ENCODE measurements around the gene ZBTB8A.
"Not testable (repeated sequence)": the region's sequence is repeated elsewhere in the genome, so short reads cannot be mapped to it uniquely, and the experiment has no call there.

ZBTB8A gene

GRCh38 chr1:32536764-32537163, 2.5 kb upstream of the ZBTB8A start:
- no peak for DNase-seq (ENCODE audit: low read depth, low spot score)

GRCh38 chr1:32539584-32540571, 651 bp downstream of the ZBTB8A start:
- no peak for DNase-seq (ENCODE audit: low read depth, low spot score)

GRCh38 chr1:32540605-32541004, 1.4 kb downstream of the ZBTB8A start:
- no peak for DNase-seq (ENCODE audit: low read depth, low spot score)

- DNase-seq (ENCODE audit: low read depth, low spot score): no peak
Measured at GRCh38 chr1:32541064-32541566, 1.9 kb downstream of the ZBTB8A start.

GRCh38 chr1:32546611-32547010, 7.4 kb downstream of the ZBTB8A start:
- DNase-seq (ENCODE audit: low read depth, low spot score): no peak

GRCh38 chr1:32549616-32550015, 10.4 kb downstream of the ZBTB8A start:
- DNase-seq (ENCODE audit: low read depth, low spot score): no peak

- DNase-seq (ENCODE audit: low read depth, low spot score): no peak
Measured at GRCh38 chr1:32554288-32554687, 15.1 kb downstream of the ZBTB8A start.

GRCh38 chr1:32557035-32557434, 17.8 kb downstream of the ZBTB8A start:
- not testable (repeated sequence) for DNase-seq (ENCODE audit: low read depth, low spot score)

- no peak for DNase-seq (ENCODE audit: low read depth, low spot score)
Measured at GRCh38 chr1:32557812-32558211, 18.6 kb downstream of the ZBTB8A start.

- DNase-seq (ENCODE audit: low read depth, low spot score): no peak
Measured at GRCh38 chr1:32568929-32569328, 29.7 kb downstream of the ZBTB8A start.

GRCh38 chr1:32580348-32581017, 41.3 kb downstream of the ZBTB8A start:
- DNase-seq (ENCODE audit: low read depth, low spot score): no peak

GRCh38 chr1:32592943-32593342, 53.7 kb downstream of the ZBTB8A start:
- no peak for DNase-seq (ENCODE audit: low read depth, low spot score)

- DNase-seq (ENCODE audit: low read depth, low spot score): no peak
Measured at GRCh38 chr1:32600034-32600433, 60.8 kb downstream of the ZBTB8A start.

GRCh38 chr1:32605711-32606424, 66.6 kb downstream of the ZBTB8A start:
- DNase-seq (ENCODE audit: low read depth, low spot score): no peak

- DNase-seq (ENCODE audit: low read depth, low spot score): no peak
Measured at GRCh38 chr1:32606565-32607371, 67.5 kb downstream of the ZBTB8A start.

- no peak for DNase-seq (ENCODE audit: low read depth, low spot score)
Measured at GRCh38 chr1:32609180-32609579, 70.0 kb downstream of the ZBTB8A start.

GRCh38 chr1:32611859-32612188, 72.6 kb downstream of the ZBTB8A start:
- no peak for DNase-seq (ENCODE audit: low read depth, low spot score)

GRCh38 chr1:32612189-32612881, 73.1 kb downstream of the ZBTB8A start:
- DNase-seq (ENCODE audit: low read depth, low spot score): no peak

- no peak for DNase-seq (ENCODE audit: low read depth, low spot score)
Measured at GRCh38 chr1:32613472-32613871, 74.2 kb downstream of the ZBTB8A start.

GRCh38 chr1:32618673-32619221, 79.5 kb downstream of the ZBTB8A start:
- no peak for DNase-seq (ENCODE audit: low read depth, low spot score)

Data from smooth muscle cell of the brain vasculature (primary cell).